Measurements from ENCODE around the gene CYP11A1. TPM values are rescaled to one million over a fixed set of nuclear protein-coding genes. Genes with fewer than 3 reads are reported as not detected.

The CYP11A1 gene
- total and polyA plus RNA-seq, 10 of the 15 experiments (the other 5 are each of a cell fraction or from before 2014, with no cell fraction given): 0.11 to 1.2 (median 0.23) TPM; not detected in 5

DNA sequence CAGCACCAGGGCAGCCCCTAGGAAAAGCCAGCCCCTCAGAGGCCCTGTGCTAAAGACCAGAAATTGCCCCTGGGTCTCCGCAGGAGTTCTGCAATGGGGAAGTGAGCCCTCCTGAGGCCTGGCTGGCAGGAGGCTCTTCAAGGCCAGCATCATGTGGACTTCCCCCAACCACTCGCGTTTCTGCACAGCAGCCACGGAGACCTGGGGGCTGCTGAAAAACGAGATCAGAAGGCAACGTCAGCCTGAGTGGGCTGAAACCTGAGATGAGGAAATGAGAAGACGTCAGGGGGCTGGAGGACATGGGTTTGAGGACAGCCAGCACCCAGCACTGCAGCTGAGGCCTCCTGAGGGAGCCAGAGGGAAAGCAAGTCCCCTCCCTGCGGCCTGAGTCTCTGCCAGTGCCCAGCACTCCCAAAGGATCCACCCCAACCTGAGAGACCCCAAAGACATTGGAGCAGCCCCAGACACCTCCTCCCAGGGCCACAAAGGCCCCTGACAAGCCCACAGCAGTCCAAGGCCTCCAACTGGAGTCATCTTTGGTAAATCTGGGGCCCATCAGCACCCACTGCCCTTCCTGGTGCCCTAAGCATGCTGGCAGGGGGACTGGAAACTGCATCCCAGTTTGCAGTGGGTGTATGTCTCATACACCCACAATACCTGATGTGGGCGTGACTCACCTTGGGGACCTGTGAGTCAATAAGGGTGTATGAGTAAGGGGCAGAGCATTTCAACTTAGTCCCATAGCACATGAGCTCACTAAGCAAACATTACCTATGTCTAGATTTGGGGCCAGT, 29.2 kb upstream of the CYP11A1 start (continued):
- TF ChIP-seq, protein P1, sequence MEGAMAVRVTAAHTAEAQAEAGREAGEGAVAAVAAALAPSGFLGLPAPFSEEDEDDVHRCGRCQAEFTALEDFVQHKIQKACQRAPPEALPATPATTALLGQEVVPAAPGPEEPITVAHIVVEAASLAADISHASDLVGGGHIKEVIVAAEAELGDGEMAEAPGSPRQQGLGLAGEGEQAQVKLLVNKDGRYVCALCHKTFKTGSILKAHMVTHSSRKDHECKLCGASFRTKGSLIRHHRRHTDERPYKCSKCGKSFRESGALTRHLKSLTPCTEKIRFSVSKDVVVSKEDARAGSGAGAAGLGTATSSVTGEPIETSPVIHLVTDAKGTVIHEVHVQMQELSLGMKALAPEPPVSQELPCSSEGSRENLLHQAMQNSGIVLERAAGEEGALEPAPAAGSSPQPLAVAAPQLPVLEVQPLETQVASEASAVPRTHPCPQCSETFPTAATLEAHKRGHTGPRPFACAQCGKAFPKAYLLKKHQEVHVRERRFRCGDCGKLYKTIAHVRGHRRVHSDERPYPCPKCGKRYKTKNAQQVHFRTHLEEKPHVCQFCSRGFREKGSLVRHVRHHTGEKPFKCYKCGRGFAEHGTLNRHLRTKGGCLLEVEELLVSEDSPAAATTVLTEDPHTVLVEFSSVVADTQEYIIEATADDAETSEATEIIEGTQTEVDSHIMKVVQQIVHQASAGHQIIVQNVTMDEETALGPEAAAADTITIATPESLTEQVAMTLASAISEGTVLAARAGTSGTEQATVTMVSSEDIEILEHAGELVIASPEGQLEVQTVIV (IDR thresholded peaks at IDR 0.05; ENCODE audit: borderline replicate concordance, partially characterized antibody): no peak
- TF ChIP-seq, protein P2, sequence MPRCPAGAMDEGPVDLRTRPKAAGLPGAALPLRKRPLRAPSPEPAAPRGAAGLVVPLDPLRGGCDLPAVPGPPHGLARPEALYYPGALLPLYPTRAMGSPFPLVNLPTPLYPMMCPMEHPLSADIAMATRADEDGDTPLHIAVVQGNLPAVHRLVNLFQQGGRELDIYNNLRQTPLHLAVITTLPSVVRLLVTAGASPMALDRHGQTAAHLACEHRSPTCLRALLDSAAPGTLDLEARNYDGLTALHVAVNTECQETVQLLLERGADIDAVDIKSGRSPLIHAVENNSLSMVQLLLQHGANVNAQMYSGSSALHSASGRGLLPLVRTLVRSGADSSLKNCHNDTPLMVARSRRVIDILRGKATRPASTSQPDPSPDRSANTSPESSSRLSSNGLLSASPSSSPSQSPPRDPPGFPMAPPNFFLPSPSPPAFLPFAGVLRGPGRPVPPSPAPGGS (IDR thresholded peaks at IDR 0.05; ENCODE audit: borderline replicate concordance, insufficient read depth, low read depth, low read length, poor library complexity, severe bottlenecking): peak; percentile 72
- TF ChIP-seq, protein P3, sequence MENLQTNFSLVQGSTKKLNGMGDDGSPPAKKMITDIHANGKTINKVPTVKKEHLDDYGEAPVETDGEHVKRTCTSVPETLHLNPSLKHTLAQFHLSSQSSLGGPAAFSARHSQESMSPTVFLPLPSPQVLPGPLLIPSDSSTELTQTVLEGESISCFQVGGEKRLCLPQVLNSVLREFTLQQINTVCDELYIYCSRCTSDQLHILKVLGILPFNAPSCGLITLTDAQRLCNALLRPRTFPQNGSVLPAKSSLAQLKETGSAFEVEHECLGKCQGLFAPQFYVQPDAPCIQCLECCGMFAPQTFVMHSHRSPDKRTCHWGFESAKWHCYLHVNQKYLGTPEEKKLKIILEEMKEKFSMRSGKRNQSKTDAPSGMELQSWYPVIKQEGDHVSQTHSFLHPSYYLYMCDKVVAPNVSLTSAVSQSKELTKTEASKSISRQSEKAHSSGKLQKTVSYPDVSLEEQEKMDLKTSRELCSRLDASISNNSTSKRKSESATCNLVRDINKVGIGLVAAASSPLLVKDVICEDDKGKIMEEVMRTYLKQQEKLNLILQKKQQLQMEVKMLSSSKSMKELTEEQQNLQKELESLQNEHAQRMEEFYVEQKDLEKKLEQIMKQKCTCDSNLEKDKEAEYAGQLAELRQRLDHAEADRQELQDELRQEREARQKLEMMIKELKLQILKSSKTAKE (IDR thresholded peaks at IDR 0.05; ENCODE audit: low read depth, poor library complexity, severe bottlenecking): peak; percentile 91
- peak; percentile 59 for TF ChIP-seq SP1 (IDR thresholded peaks at IDR 0.05; ENCODE audit: low read depth, low read length)
- 0 out of 2 replicates have a peak, but pooled peaks have one; percentile 12 for TF ChIP-seq ZNF384 (IDR thresholded peaks at IDR 0.05; ENCODE audit: borderline replicate concordance, low read depth, low read length)
- no peak for TF ChIP-seq TARDBP (IDR thresholded peaks at IDR 0.05; ENCODE audit: borderline replicate concordance)
- peak; percentile 65; the same call in 1 of the 2 replicates for TF ChIP-seq SIN3A (IDR thresholded peaks at IDR 0.05; ENCODE audit: low read depth, low read length)
- TF ChIP-seq, protein P4, sequence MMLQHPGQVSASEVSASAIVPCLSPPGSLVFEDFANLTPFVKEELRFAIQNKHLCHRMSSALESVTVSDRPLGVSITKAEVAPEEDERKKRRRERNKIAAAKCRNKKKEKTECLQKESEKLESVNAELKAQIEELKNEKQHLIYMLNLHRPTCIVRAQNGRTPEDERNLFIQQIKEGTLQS (IDR thresholded peaks at IDR 0.05; ENCODE audit: borderline replicate concordance, extremely low read depth, low read depth, low read length): no peak
- TF ChIP-seq NFIC (IDR thresholded peaks at IDR 0.05; ENCODE audit: low read depth, low read length): no peak
- TF ChIP-seq ZNF217 (IDR thresholded peaks at IDR 0.05): peak; percentile 54
- TF ChIP-seq, protein P5, sequence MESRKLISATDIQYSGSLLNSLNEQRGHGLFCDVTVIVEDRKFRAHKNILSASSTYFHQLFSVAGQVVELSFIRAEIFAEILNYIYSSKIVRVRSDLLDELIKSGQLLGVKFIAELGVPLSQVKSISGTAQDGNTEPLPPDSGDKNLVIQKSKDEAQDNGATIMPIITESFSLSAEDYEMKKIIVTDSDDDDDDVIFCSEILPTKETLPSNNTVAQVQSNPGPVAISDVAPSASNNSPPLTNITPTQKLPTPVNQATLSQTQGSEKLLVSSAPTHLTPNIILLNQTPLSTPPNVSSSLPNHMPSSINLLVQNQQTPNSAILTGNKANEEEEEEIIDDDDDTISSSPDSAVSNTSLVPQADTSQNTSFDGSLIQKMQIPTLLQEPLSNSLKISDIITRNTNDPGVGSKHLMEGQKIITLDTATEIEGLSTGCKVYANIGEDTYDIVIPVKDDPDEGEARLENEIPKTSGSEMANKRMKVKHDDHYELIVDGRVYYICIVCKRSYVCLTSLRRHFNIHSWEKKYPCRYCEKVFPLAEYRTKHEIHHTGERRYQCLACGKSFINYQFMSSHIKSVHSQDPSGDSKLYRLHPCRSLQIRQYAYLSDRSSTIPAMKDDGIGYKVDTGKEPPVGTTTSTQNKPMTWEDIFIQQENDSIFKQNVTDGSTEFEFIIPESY (IDR thresholded peaks at IDR 0.05): no peak
- no peak; the same call in 2 of the 3 replicates for TF ChIP-seq POU2F2 (IDR thresholded peaks at IDR 0.05; ENCODE audit: borderline replicate concordance, low read depth, low read length)
- TF ChIP-seq, protein P6, sequence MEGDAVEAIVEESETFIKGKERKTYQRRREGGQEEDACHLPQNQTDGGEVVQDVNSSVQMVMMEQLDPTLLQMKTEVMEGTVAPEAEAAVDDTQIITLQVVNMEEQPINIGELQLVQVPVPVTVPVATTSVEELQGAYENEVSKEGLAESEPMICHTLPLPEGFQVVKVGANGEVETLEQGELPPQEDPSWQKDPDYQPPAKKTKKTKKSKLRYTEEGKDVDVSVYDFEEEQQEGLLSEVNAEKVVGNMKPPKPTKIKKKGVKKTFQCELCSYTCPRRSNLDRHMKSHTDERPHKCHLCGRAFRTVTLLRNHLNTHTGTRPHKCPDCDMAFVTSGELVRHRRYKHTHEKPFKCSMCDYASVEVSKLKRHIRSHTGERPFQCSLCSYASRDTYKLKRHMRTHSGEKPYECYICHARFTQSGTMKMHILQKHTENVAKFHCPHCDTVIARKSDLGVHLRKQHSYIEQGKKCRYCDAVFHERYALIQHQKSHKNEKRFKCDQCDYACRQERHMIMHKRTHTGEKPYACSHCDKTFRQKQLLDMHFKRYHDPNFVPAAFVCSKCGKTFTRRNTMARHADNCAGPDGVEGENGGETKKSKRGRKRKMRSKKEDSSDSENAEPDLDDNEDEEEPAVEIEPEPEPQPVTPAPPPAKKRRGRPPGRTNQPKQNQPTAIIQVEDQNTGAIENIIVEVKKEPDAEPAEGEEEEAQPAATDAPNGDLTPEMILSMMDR (IDR thresholded peaks at IDR 0.05 in 2 of 3, conservative IDR thresholded peaks at IDR 0.05 in 1 of 3; ENCODE audit: control insufficient read depth in 2 of 3, extremely low read depth in 1 of 3, insufficient read depth in 1 of 3, low read depth in 3 of 3, low read length in 3 of 3): peak in 2 of 3 experiments; percentile 17 to 23; a peak in 2 of 6 replicates
- no peak for TF ChIP-seq FOS (IDR thresholded peaks at IDR 0.05; ENCODE audit: borderline replicate concordance, extremely low read depth, insufficient read length)
- TF ChIP-seq RFX5 (IDR thresholded peaks at IDR 0.05; ENCODE audit: low read depth, low read length): no peak; the same call in 1 of the 2 replicates
